HPDE6-E6E7 (cell line): ENCODE results near the gene PTPRM.

Source experiments
- DNase-seq: peaks from one replicate; pipeline ENCODE4 v3.0.0; 2011; ENCODE audit warnings: missing footprints; ENCODE audit errors: extremely low spot score

The PTPRM gene

DNA sequence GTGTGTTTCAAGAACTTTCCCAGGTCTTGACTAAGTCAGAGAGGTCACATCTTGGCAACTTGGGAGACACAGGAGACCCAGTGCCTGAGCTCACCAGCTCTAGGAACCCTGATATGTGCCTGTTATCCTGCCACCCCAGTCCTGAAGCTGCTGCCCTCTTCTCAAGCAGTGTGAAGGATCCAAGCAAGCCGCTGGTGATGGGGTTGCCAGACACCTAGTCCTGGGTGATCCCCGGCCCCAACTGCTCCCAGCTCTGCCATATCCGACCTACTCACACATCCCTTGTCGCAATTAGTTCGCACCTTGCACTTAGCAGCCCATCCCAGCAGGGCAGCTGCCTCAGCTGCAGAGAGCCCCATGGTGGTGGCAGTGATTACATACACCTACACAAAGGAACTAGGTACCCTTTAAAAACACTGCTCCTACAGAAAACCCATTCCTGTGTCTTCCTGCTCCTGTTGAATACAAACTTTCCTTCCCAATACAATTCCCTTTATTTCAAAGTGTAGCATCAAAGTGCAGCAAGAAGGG is 794.9 kb downstream of the PTPRM start:
- no peak for DNase-seq

DNA sequence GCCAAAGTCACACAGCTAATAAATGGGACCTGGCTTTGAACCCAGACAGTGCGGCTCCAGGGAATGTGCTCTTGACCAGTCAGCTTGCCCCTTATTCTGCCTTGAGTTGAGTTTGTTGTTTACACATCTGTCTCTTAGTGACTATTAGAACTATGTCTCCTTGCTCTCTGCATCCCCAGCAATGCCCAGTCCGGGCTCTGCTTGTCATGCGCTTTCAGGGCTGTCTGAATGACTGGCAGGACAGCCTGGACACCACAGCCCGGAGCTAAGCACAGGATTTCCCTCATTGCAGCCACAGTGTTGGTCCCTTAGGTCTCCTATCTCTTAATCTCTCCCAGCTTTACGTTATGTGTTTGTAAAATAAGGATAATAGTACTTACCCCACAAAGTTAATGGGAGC is 795.7 kb downstream of the PTPRM start:
- no peak for DNase-seq

DNA sequence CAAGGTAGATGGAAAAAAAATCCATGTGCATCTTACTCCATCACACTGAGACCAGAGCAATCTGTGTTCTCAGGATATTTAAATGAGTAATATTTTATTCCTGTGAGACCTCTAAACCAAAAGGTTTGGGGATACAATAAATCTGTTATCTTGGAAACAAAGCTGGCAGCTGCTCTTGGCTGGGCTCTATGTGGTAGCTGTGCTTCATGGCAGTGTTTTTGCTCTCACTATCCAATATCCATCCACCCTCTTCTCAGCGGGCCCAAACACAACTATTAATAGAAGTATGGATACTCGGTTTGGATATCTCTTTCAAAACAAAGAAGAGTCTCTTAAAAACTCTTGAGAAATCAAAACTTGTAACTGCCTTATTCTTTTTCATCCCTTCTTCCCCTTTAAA is 797.3 kb downstream of the PTPRM start:
- no peak for DNase-seq

DNA sequence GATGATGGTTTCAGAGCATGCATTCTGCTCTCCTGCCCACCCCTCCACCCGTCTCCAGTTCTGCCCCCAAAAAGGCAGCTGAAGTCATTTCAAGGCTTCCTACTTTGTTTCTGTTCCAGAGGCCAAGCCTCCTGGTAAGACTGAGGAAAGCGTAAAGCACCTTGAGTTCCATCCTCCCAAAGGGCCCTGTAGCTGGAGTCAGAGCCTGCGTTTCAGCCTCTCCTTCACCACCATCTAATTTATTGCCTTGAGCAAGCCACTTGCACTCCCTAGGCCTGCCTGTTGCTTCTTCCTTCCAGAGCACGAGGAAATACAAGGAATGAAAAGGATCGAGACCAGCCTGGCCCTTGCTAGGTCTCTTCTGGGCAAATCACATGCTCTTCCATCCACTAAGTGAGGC is 797.9 kb downstream of the PTPRM start:
- no peak for DNase-seq

DNA sequence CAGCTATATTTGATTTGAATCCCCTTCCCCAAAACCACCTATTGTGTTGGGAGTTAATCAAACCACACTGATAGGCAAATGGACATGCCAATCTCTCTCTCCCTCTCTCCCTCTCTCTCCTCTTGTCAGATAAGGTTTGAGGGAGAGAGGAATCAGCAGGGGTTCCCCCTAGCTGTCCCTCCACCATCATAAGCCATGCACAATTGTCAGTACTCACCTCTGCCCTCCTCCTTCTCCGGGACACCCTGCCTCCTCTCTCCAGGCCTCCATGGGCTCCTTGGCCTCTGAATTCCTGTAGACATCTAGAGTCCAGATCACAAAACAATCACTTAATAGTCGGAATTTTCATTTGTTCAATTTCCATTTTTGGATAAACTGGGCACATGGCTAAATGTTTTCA is 798.4 kb downstream of the PTPRM start:
- DNase-seq = no peak

GRCh38 chr18:8366070-8366469 is 799.0 kb downstream of the PTPRM start:
- no peak for DNase-seq

- DNase-seq = no peak
These were observed 799.5 kb downstream of the PTPRM start for GRCh38 chr18:8366656-8367055.

GRCh38 chr18:8367217-8367988 is 800.3 kb downstream of the PTPRM start:
- DNase-seq = peak; percentile 23

GRCh38 chr18:8368512-8369217 is 801.5 kb downstream of the PTPRM start:
- DNase-seq = no peak

DNA sequence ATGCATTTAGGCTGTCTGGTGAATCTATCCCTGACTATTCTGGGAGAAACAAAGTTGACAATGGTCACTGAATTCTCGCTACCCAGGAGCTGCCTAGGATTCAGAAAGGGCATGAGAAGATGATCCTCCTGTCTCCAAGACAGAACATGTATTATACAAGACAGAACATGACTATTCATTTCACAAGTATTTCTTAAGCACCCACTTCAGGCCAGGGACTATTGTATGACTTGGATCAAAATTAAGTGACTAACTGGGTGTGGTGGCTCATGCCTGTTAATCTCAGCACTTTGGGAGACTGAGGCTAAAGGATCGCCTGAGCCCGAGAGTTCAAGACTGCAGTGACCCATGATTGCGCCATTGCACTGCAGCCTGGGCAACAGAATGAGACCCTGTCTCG is 806.4 kb downstream of the PTPRM start:
- DNase-seq = peak; percentile 60

DNA sequence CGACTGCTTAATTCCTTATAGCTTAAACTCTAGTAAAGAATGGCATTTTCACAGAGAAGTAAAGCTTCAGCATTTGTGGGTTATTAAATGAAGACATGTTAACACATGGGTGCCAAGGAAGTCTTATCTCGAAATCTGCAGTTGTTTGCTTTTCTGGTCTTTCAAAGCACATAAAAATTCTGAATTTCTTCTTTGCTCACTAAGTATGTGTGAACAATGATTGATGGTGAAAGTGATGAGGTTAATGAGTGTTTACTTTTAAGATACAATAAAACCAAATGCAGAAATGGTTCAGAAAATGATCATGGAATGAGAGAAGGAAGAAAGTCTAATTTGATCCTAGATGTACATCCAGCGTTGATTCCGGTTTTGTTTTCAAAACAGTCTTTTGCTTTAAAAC is 807.6 kb downstream of the PTPRM start:
- no peak for DNase-seq

DNA sequence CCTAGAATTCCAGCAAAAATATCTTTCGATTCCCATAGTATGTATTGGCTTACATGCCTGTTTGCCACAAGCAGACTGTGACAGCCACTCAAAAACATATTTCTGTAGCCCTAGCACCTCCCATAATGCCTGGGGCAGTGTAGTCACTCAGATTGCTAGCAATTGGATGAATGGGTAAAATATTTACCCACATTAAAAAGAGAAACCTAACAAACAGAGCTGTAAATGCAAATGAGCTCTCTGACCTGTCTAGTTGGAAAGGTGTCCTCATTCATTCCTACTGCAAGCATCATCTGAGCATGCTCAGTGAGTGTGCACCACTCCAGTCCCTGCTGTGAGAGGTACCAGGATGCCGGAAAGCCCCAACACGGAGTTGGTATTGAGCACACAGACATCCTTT is 808.1 kb downstream of the PTPRM start:
- no peak for DNase-seq

DNA sequence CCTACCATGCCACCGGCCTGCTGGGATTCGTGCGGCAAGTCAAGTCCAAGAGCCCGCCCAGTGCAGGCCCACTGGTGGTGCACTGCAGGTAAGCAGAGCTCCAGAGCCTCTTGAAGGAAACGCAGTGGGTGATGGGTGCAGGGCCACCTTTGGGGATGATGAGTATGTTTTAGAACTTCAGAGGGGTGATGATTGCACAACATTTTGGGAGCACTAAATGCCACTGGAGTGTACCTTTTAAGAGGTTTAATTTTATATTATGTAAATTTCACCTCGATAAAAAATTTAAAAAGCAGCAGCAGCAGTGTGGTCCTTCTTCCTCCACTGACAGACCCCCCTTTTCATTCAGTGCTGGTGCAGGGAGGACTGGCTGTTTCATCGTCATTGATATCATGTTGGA is 809.0 kb downstream of the PTPRM start:
- DNase-seq = no peak

- DNase-seq = no peak
These were observed 812.2 kb downstream of the PTPRM start for GRCh38 chr18:8379187-8379941.

DNA sequence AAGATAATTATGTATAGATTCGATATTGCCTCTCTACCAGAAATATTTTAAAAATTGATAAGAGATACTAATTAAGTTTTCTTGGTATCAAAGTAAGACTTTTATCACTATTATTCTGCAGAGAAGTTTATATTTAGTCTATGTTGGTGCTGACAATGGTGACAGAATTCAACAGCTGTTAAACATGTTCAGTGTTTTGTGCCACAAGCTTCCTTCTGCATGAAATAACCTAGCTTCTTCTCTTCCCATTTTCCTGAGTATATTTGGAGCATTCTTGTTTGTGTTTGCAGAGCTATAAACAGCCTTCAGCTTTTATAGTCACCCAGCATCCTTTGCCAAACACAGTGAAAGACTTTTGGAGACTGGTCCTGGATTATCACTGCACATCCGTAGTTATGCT is 812.9 kb downstream of the PTPRM start:
- no peak for DNase-seq

DNA sequence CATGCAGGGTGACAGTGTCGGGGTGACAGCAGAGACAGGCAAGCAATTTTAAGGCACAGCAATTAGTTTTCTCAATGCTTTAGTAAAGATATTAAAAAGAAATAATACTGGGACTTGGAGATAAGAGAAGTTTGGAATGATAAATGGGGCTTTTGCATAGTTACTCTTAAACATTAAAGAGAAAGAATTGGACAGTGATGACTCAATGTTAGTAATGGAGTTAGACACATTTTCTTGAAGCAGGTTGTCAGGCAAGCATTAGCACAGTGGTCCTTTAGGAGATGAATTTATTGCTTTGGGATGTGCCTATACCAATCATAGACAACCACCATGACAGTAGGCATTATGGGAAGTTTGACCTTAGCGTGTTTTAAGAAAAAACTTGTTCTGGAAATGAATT is 813.8 kb downstream of the PTPRM start:
- DNase-seq = no peak

- DNase-seq = no peak
These were observed 814.8 kb downstream of the PTPRM start for GRCh38 chr18:8381821-8382459.

DNA sequence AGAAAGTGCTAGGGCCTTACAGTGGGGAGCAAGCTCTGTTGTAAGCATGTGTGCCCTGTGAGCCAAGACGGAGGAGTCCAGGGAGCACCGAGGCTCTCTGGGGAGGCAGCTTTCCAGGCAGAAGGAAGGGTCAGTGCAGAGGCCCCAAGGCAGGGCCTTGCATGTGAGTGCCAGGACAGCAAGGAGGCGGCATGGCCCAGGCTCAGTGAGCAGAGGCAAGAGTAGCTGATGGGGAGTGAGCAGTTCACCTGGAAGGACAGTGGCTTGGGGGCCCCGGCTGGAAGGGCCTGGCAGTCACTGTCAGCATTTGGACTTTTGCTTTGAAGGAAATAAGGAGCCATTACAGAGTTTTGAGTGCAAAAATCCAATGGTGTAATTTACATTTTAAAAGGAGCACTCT is 818.3 kb downstream of the PTPRM start:
- DNase-seq = no peak

DNA sequence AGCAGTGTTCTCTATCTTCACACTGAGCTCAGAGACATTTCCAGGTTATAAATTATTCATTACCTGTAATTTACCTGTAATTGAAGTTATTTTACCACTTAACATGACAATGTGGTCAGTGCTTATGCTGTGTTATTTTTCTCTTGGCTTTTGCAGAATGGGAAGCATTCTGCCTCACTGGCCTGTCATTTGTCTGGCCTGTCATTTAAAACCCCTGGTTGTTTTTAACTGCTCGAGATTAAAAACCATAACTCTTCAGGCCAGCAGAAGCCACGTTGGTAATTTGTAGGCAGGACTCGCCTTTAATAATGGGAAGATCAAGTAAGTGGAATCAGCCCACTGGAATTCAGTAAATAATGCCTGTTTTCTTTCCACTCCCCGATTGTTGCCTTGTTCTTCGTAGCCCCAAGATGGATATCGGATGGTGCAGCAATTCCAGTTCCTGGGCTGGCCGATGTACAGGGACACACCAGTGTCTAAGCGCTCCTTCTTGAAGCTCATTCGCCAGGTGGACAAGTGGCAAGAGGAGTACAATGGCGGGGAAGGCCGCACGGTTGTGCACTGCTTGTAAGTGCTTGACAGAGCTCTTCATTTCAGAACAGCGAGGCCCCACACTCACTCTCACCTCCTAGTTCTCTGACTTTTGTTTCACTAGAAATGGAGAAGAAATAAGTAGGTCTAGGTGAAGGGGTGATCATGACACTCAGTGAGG is 819.7 kb downstream of the PTPRM start:
- no peak for DNase-seq

DNA sequence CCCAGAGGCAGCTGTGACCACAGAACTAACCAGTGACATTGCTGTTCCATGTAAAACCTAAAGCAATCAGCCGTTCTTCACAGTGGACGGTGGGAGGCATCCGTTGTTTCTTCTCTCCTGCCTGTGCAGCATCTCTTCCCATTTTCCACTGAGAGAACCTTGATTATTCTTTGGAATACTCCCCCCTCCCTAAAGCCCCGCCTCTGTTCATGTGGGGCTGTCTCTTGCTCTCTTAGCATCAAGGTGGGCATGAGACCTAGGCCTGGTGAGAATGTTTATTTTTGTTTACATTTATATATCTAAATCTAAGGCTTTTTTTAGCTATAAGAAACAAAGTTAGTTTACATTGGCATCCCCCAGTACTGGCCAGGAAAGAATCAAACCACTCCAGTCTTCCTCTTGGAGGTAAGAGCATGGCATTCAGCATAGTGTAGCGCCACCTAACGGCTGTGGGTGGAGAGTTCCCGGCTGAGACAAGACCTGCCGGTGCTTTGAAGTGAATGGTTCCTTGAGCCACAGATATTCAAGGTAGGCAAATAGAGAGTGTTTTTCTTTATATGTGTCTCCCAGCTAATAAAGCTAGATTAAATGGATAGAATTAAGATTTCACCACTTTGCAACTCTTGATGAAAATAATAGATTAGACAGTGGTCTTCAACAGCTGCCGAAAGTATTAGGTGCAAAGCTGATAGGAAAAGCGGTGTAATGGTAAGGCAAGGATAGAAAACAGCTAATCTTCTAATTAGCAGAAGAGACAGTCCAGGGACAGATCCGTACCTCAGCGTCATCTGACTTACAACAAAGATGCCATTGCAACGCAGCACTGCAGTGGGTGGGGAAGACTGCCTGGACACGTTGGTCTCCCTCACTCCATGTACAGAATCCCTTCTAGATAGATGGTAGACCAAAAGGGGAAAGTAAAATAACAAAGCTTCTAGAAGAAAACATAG is 822.5 kb downstream of the PTPRM start:
- DNase-seq = peak; percentile 49
